Frontal cortex (tissue), 4 donors: ENCODE data around the gene ITGB3BP. TPM values are rescaled to one million over a fixed set of nuclear protein-coding genes. Genes with fewer than 3 reads are reported as not detected.
"Not testable (repeated sequence)": the region's sequence is repeated elsewhere in the genome, so short reads cannot be mapped to it uniquely, and the experiment has no call there.

Experiments
- DNase-seq, 2 donors: peaks; one replicate each; pipeline ENCODE4 v3.0.0; 2012; ENCODE audit warnings: low spot score in 2 of 2
- FAIRE-seq: peaks from 2 replicates; lab custom pipeline; 2012; peaks lifted over from hg19 to GRCh38; lab: Jason Lieb, UNC
- small RNA-seq: library from RNA; depleted of rRNA; stranded (forward); fragments of <200 nt; gene quantifications from one replicate; pipeline ENCODE3, GENCODE V24; 2014
- total RNA-seq: library from RNA; depleted of rRNA; stranded (reverse); fragments of >200 nt; gene quantifications from one replicate; pipeline ENCODE4 v1.2.3, GENCODE V29; 2014
- donor health status: control.
- donor health status: control.
- donor health status: control.

The ITGB3BP gene
- total RNA-seq, 1 donor from 2014 or later, result 17.5 TPM

DNA sequence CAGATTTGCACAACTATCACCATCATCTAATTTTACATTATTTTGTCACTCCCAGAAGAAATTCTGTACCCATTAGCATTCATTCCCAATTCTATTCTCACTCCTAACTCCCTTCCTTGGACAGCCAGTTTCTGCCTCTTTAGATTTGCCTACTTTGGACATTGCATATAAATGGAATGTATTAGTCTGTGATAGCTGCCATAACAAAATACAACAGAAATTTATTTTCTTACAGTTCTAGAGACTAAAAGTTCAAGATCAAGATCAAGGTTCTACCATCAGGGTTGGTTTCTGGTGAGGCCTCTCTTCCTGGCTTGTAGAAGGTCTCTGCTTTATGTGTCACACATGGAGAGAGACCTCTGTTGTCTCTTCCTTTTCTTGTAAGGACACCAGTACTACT lies 93.7 kb downstream of the ITGB3BP start:
- no peak for FAIRE-seq
- DNase-seq, result no peak

DNA sequence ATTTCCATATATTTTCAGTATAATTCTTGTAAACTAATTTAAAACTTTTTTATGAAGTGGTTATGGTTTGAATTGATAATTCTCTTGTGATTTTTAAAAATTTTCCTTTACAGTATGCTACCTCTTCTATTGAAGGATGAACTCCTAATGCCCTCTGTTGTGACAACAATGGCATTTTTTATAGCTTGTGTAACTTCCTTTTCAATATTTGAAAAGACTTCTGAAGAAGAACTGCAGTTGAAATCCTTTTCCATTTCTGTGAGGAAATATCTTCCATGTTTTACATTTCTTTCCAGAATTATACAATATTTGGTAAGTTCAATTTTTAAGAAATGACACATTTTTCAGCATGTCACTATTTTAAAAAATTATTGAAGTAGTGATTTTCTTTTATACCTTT lies 94.2 kb downstream of the ITGB3BP start:
- FAIRE-seq (no peak), DNase-seq (no peak)

- no peak for FAIRE-seq
Measured at GRCh38 chr1:63423649-63424048, 99.4 kb downstream of the ITGB3BP start.

GRCh38 chr1:63420746-63421145 lies 102.3 kb downstream of the ITGB3BP start:
- not testable (repeated sequence) for DNase-seq, FAIRE-seq

More at GRCh38 chr1:63423649-63424048, 99.4 kb downstream of the ITGB3BP start:
- no peak for DNase-seq

DNA sequence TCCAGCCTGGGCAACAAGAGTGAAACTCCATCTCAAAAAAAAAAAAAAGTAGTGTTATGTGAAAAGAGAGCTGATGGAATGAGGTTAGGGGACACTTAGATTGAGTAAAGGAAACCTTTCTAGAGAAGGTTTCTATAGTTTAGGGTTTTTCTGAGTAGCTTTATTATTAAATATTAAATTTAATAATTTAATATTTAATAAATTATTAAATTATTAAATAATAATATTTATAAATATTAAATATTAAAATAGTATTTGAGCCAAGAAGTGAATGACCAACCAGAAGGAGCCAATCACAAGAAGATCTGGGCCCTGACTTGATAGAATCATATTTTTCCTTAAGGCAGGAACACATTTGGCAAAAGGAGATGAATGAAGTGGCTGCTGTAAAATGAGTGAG lies 104.9 kb downstream of the ITGB3BP start:
- DNase-seq (no peak), FAIRE-seq (no peak)

DNA sequence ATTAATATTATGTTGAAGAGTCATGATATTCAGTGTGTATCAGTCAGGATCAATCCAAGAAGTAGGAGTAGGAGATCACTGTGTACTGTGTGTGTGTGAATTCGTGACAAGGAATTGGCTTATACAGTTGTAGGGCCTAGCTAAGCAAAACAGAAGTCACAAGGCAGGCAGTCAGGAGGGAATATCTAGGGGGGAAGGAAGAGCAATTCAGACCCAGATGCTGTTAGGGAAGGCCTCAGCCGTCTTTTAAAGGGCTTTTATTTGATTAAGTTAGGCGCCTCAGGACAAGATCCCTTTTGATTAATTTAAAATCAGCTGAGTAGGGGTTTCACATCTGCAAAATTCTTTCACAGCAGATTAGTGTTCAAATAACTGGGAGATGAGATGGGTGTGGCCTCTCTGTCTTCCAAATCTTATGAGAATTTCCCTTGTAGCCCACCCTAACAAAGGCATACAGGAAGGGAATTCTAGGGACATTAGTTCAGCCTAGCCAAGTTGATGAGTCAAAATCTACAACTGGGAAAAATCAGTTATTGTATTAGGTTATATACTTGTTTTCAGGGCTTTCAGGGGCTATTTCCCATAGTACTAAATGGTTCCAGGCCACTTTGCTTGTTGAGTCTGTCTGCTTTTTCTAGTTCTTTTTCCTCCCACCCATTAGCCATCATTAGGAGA lies 108.2 kb downstream of the ITGB3BP start:
- DNase-seq, result no peak
- FAIRE-seq, result no peak

GRCh38 chr1:63413394-63413793 lies 109.6 kb downstream of the ITGB3BP start:
- DNase-seq (no peak), FAIRE-seq (no peak)

DNA sequence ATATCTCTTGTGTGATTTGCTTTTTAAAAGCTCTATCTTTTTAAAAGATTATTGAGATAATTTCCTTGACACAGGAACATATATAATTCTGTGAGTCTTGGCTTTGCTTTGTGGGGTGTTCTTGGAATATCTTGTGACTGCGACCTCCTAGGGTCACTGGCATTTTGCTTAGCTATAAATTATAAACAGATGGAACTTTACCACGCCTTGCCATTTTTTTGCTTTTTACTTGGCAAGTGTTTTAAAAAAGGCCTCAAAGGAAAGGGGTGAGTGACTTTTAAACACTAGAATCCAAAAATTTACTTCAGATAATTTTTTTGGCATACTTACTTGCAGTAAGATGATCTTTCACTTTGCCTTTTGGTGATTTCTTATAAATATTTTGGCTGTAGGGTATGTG lies 112.0 kb downstream of the ITGB3BP start:
- FAIRE-seq, result no peak
- DNase-seq, result no peak

GRCh38 chr1:63408331-63408730 lies 114.7 kb downstream of the ITGB3BP start:
- FAIRE-seq, result no peak

GRCh38 chr1:63407002-63407401 lies 116.0 kb downstream of the ITGB3BP start:
- FAIRE-seq (no peak), DNase-seq (no peak)

More at GRCh38 chr1:63408331-63408730, 114.7 kb downstream of the ITGB3BP start:
- DNase-seq, result no peak

DNA sequence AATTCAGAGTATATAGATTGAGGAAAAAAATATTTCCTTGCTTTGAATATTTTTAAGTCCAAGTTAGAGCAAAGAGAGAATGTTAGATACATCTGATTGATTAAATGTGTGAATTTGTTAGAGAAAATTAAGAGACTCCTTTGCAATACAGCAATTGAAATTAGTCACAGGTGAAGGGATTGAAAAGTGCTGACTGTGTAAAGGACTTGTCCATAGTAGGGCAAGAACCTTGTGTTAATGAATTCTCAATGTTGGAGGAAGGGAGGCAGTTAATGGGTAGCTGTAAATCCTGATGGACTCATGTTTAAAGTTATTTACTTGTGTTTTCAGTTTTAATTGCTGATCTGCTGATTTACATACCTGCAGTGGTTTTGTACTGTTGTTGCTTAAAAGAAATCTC lies 117.0 kb downstream of the ITGB3BP start:
- DNase-seq (no peak), FAIRE-seq (no peak)

DNA sequence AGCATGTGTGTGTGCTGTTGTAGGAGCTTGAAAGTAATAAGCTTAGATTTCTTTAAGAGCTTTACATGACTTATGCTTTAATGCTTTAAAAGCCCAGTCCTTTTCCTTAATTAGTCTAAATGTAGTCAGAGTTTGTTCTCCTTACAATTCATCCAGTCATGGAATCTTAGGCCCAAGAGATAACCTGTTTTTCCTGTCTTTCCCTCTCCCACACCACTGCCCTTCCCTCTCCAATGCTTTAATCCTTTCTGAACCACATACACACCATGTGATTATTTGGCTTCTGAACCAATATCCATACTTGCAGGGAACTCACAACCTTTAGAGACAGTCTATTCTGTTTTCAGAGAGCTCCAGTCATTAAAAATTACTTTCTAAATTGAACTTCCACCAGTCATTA lies 118.0 kb downstream of the ITGB3BP start:
- DNase-seq (no peak), FAIRE-seq (no peak)

GRCh38 chr1:63403386-63403785 lies 119.6 kb downstream of the ITGB3BP start:
- DNase-seq (no peak), FAIRE-seq (no peak)

DNA sequence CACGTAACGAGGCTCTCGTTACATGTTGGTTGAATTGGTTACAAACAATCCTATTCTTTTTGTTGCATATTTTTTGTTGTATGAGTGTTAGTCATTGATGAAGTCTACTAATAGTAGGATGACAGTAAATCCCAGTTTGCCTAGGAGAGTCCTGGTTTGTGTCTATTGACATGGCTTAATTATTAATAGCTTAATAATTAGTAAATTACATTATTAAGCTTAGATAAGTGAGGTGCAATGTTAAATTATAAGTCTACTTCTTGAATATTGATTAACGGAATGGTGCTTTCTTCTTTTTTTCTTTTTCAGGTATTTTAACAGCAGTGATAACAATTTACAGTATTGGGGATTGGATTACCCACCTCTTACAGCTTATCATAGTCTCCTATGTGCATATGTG lies 121.1 kb downstream of the ITGB3BP start:
- no peak for FAIRE-seq

More for the DNA sequence above, 121.1 kb downstream of the ITGB3BP start:
- no peak for DNase-seq

Small RNAs within 50 kb of the gene (small RNA-seq; reads per million reads assigned to genes)
- gene RF02105 (not detected), gene RF02106 (not detected), gene RF02107 (not detected), gene RF02108 (not detected), gene RF02109 (not detected), gene RF02110 (not detected), gene RN7SL488P (not detected), gene RNU7-123P (not detected)

Other genes with a start within 250 kb of the ITGB3BP start
- gene FOXD3, start 200.7 kb downstream of the ITGB3BP start, total RNA-seq, result not detected
- 52.6 TPM for gene ALG6, start 155.6 kb downstream of the ITGB3BP start, total RNA-seq
- 42.4 TPM for gene EFCAB7, start 300 bp upstream of the ITGB3BP start, total RNA-seq
- 17.9 TPM for gene PGM1, start 70.2 kb upstream of the ITGB3BP start, total RNA-seq